H9 (cell line): ENCODE data around the gene GALNT7. TPM values are rescaled to one million over a fixed set of nuclear protein-coding genes. Genes with fewer than 3 reads are reported as not detected.

Source experiments
- DNase-seq: peaks from one replicate; pipeline ENCODE4 v3.0.0-alpha.2; 2017
- H2AFZ ChIP-seq: one replicate; pipeline ENCODE4 v1.6.1; 2013; ENCODE audit warnings: mild to moderate bottlenecking, low read length, control low read depth, moderate library complexity
- H2AK5ac ChIP-seq: 2 replicates; pipeline ENCODE4 v1.6.1; 2013; ENCODE audit warnings: low read length, control low read depth, mixed read lengths; ENCODE audit not compliant: insufficient read length
- H2BK120ac ChIP-seq: one replicate; pipeline ENCODE4 v1.6.1; 2013; ENCODE audit warnings: low read depth, mild to moderate bottlenecking, low read length, control low read depth, inconsistent platforms; ENCODE audit not compliant: poor library complexity, severe bottlenecking
- H2BK12ac ChIP-seq: 2 replicates; pipeline ENCODE4 v1.6.1; 2013; ENCODE audit warnings: low read length, control low read depth, mixed read lengths, low read depth; ENCODE audit not compliant: insufficient read length
- H2BK15ac ChIP-seq: 2 replicates; pipeline ENCODE4 v1.6.1; 2013; ENCODE audit warnings: low read depth, low read length, control low read depth
- H2BK20ac ChIP-seq: one replicate; pipeline ENCODE4 v1.6.1; 2013; ENCODE audit warnings: low read depth, mild to moderate bottlenecking, low read length, control low read depth, inconsistent platforms; ENCODE audit not compliant: poor library complexity, severe bottlenecking
- H2BK5ac ChIP-seq: 2 replicates; pipeline ENCODE4 v1.6.1; 2013; ENCODE audit warnings: low read length, control low read depth, mixed read lengths; ENCODE audit not compliant: insufficient read length
- H3K14ac ChIP-seq: 2 replicates; pipeline ENCODE4 v1.6.1; 2013; ENCODE audit warnings: low read length, control low read depth; ENCODE audit not compliant: insufficient read depth
- H3K18ac ChIP-seq: 2 replicates; pipeline ENCODE4 v1.6.1; 2013; ENCODE audit warnings: low read depth, mild to moderate bottlenecking, mixed read lengths, low read length, control low read depth; ENCODE audit not compliant: insufficient read length
- H3K23ac ChIP-seq: 2 replicates; pipeline ENCODE4 v1.6.1; 2013; ENCODE audit warnings: low read length, control low read depth, mixed read lengths, low read depth; ENCODE audit not compliant: insufficient read length
- H3K23me2 ChIP-seq: 2 replicates; pipeline ENCODE4 v1.6.1; 2013; ENCODE audit warnings: low read depth, mild to moderate bottlenecking, mixed read lengths, low read length, control low read depth; ENCODE audit not compliant: insufficient read length, poor library complexity, severe bottlenecking
- H3K27ac ChIP-seq: 2 replicates; pipeline ENCODE4 v1.5.1; 2013; ENCODE audit warnings: low read length, control low read depth, mixed read lengths, low read depth; ENCODE audit not compliant: insufficient read length
- H3K27me3 ChIP-seq: 2 replicates; pipeline ENCODE4 v1.6.1; 2013; ENCODE audit warnings: low read length, control low read depth, inconsistent platforms; ENCODE audit not compliant: insufficient read depth
- H3K4ac ChIP-seq: 2 replicates; pipeline ENCODE4 v1.6.1; 2013; ENCODE audit warnings: low read depth, mild to moderate bottlenecking, control low read depth, inconsistent platforms, low read length, moderate library complexity
- H3K4me1 ChIP-seq: 2 replicates; pipeline ENCODE4 v1.6.1; 2013; ENCODE audit warnings: low read length, control low read depth, inconsistent platforms; ENCODE audit not compliant: insufficient read depth
- H3K4me2 ChIP-seq: 2 replicates; pipeline ENCODE4 v1.6.1; 2013; ENCODE audit warnings: low read length, control low read depth, mixed read lengths; ENCODE audit not compliant: insufficient read length, insufficient read depth
- H3K56ac ChIP-seq: 2 replicates; pipeline ENCODE4 v1.6.1; 2013; ENCODE audit warnings: low read depth, mild to moderate bottlenecking, mixed read lengths, low read length, control low read depth; ENCODE audit not compliant: insufficient read length
- H3K79me1 ChIP-seq: 2 replicates; pipeline ENCODE4 v1.6.1; 2013; ENCODE audit warnings: low read depth, mild to moderate bottlenecking, moderate library complexity, low read length, control low read depth, inconsistent platforms; ENCODE audit not compliant: insufficient read depth, poor library complexity, severe bottlenecking
- H3K79me2 ChIP-seq: 2 replicates; pipeline ENCODE4 v1.6.1; 2013; ENCODE audit warnings: low read length, control low read depth, inconsistent platforms; ENCODE audit not compliant: insufficient read depth
- H3K9ac ChIP-seq: 2 replicates; pipeline ENCODE4 v1.6.1; 2013; ENCODE audit warnings: low read length, control low read depth, mixed read lengths; ENCODE audit not compliant: insufficient read length; ENCODE audit errors: extremely low read depth
- H3K9me3 ChIP-seq: one replicate; pipeline ENCODE4 v1.6.1; 2013; ENCODE audit warnings: low read depth, low read length, inconsistent platforms; ENCODE audit not compliant: control insufficient read depth
- H3T11ph ChIP-seq: one replicate; pipeline ENCODE4 v1.6.1; 2013; ENCODE audit warnings: mild to moderate bottlenecking, low read length, control low read depth, inconsistent platforms
- H4K20me1 ChIP-seq: one replicate; pipeline ENCODE4 v1.6.1; 2013; ENCODE audit not compliant: control insufficient read depth, insufficient read length, insufficient read depth
- H4K5ac ChIP-seq: 2 replicates; pipeline ENCODE4 v1.6.1; 2013; ENCODE audit warnings: low read depth, mild to moderate bottlenecking, mixed read lengths, low read length, control low read depth; ENCODE audit not compliant: insufficient read length
- H4K8ac ChIP-seq: replicated peaks from 2 replicates; pipeline ENCODE4 v1.6.1; 2013; ENCODE audit warnings: low read length, control low read depth, mixed read lengths, low read depth; ENCODE audit not compliant: insufficient read length
- H4K91ac ChIP-seq: 2 replicates; pipeline ENCODE4 v1.6.1; 2013; ENCODE audit warnings: low read depth, mild to moderate bottlenecking, moderate library complexity, mixed read lengths, low read length, control low read depth; ENCODE audit not compliant: insufficient read length
- H3K27ac Mint-ChIP-seq, 3 experiments: 2 replicates in 2 of 3; 3 replicates in 1 of 3; pipeline ENCODE4 v1.8.0; 2020 to 2021; ENCODE audit warnings: mixed read lengths in 3 of 3, mild to moderate bottlenecking in 1 of 3, moderate library complexity in 1 of 3
- H3K27me3 Mint-ChIP-seq: 2 replicates; pipeline ENCODE4 v1.8.0; 2021; ENCODE audit warnings: low read depth, mild to moderate bottlenecking, moderate library complexity, mixed read lengths
- H3K36me3 Mint-ChIP-seq, 3 experiments: 2 replicates in 2 of 3; 3 replicates in 1 of 3; pipeline ENCODE4 v1.8.0; 2020 to 2021; ENCODE audit warnings: low read depth in 3 of 3, mixed read lengths in 3 of 3; ENCODE audit not compliant: insufficient read depth in 1 of 3
- H3K4me1 Mint-ChIP-seq, 2 experiments: 2 replicates each; pipeline ENCODE4 v1.8.0; 2020; ENCODE audit warnings: mixed read lengths in 2 of 2
- H3K4me3 Mint-ChIP-seq, 2 experiments: 2 replicates in 1 of 2; 3 replicates in 1 of 2; pipeline ENCODE4 v1.8.0; 2020 to 2021; ENCODE audit warnings: mild to moderate bottlenecking in 2 of 2, mixed read lengths in 2 of 2, moderate library complexity in 1 of 2
- H3K9me3 Mint-ChIP-seq, 2 experiments: 2 replicates in 1 of 2; 3 replicates in 1 of 2; pipeline ENCODE4 v1.8.0; 2020; ENCODE audit warnings: mild to moderate bottlenecking in 2 of 2, mixed read lengths in 2 of 2, moderate library complexity in 1 of 2
- WGBS: extraction: QIAGEN DNeasy Blood & Tissue Kit; methylation state at CpG from one replicate; pipeline ENCODE4 v1.1.7; 2013; ENCODE audit warnings: missing lambda C conversion rate, low lambda C conversion rate, mixed read lengths; ENCODE audit not compliant: insufficient read length; ENCODE audit errors: extremely low coverage; 5-methylcytosine and 5-hydroxymethylcytosine counted together
- total RNA-seq: library from RNA; stranded (reverse); gene quantifications from 2 replicates; pipeline ENCODE4 v1.2.1, GENCODE V29; 2021
- TF ChIP-seq, protein P1 (sequence below): fragments of 200-600 bp; sonication (generic); conservative IDR thresholded peaks from 3 replicates; pipeline ENCODE4 v1.8.0; 2021; ENCODE audit warnings: antibody characterized with exemption, mild to moderate bottlenecking

GALNT7 gene
- total RNA-seq, 1 experiment from 2014 or later: 57.3 TPM

DNA sequence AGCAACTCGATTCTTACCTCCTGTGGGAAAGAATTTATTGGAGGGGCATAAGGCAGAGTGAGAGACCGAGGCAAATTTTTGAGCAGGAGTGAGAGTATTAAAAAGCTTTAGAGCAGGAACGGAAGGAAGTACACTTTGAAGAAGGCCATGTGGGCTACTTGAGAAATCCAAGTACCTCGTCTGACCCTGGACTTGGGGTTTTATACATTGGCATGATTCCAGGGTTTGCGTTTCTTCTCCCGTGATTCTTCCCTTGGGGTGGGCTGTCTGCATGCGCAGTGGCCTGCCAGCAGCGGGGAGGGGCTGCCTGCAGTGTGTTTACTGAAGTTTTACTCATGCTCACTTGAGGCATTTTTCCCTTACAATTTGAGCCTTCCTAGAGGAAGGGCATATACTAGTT is 3.4 kb downstream of the GALNT7 start:
- Histone ChIP-seq H3K14ac (no peak overlapping the region), H3K23ac (no peak overlapping the region), H3K79me2 (peaks cover 57% of the 10 kb centered on the region), H3K9me3 (no peaks in the 10 kb centered on the region), H3K4me2 (no peak overlapping the region), H4K8ac (no peak overlapping the region), H2BK120ac (no peak overlapping the region), H4K20me1 (no peaks in the 10 kb centered on the region), H2BK5ac (no peak overlapping the region), H3K23me2 (peaks cover 12% of the 10 kb centered on the region), H3T11ph (no peak overlapping the region), H3K4me1 (peaks cover 28% of the 10 kb centered on the region), H3K27ac (no peak overlapping the region), H2BK12ac (no peak overlapping the region), H3K27me3 (no peaks in the 10 kb centered on the region), H4K91ac (no peak overlapping the region), H2AK5ac (no peak overlapping the region), H3K79me1 (peaks cover 7% of the 10 kb centered on the region), H2BK20ac (no peak overlapping the region), H2BK15ac (no peak overlapping the region), H4K5ac (no peak overlapping the region), H3K56ac (no peak overlapping the region), H3K4ac (no peak overlapping the region), H3K18ac (no peak overlapping the region), H2AFZ (no peak overlapping the region), H3K9ac (no peak overlapping the region)
- Mint-ChIP-seq H3K4me1 (peaks cover 69 to 73% of the 10 kb centered on the region in 2 experiments), H3K4me3 (peak overlapping the region in 1 of 2 experiments; percentile 62; a peak in 2 of 5 replicates), H3K36me3 (peaks cover 0 to 1% (median 0%) of the 10 kb centered on the region in 3 experiments; a peak in 1 of 7 replicates), H3K27ac (peak overlapping the region in 1 of 3 experiments; percentile 6; a peak in 2 of 7 replicates), H3K9me3 (peaks cover 0 to 4% of the 10 kb centered on the region in 2 experiments; a peak in 3 of 5 replicates), H3K27me3 (no peaks in the 10 kb centered on the region; the same call in none of the 2 replicates)
- WGBS: no CpG with 5 or more reads among the region's 8 CpGs
- DNase-seq: no peak
- TF ChIP-seq, protein P1, sequence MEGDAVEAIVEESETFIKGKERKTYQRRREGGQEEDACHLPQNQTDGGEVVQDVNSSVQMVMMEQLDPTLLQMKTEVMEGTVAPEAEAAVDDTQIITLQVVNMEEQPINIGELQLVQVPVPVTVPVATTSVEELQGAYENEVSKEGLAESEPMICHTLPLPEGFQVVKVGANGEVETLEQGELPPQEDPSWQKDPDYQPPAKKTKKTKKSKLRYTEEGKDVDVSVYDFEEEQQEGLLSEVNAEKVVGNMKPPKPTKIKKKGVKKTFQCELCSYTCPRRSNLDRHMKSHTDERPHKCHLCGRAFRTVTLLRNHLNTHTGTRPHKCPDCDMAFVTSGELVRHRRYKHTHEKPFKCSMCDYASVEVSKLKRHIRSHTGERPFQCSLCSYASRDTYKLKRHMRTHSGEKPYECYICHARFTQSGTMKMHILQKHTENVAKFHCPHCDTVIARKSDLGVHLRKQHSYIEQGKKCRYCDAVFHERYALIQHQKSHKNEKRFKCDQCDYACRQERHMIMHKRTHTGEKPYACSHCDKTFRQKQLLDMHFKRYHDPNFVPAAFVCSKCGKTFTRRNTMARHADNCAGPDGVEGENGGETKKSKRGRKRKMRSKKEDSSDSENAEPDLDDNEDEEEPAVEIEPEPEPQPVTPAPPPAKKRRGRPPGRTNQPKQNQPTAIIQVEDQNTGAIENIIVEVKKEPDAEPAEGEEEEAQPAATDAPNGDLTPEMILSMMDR: no peak
